Liver (tissue), 9 donors: ENCODE results near the gene TDRD9. TPM values are rescaled to one million over a fixed set of nuclear protein-coding genes. Genes with fewer than 3 reads are reported as not detected.

ENCODE experiments used
- DNase-seq: peaks from one replicate; pipeline ENCODE4 v3.0.0-alpha.2; 2017; ENCODE audit warnings: low spot score
- H3K27ac ChIP-seq, 2 donors: one replicate each; pipeline ENCODE4 v1.7.0; 2013; ENCODE audit warnings: inconsistent platforms in 2 of 2, low read length in 2 of 2, control low read depth in 1 of 2, low read depth in 1 of 2, mild to moderate bottlenecking in 1 of 2
- H3K27me3 ChIP-seq, 4 donors: one replicate each; pipeline versions ENCODE4 v1.6.1 to v1.7.0; 2013; ENCODE audit warnings: low read length in 3 of 4, inconsistent platforms in 1 of 4, mild to moderate bottlenecking in 1 of 4, moderate library complexity in 1 of 4; ENCODE audit not compliant: control insufficient read depth in 4 of 4, insufficient read depth in 4 of 4
- H3K36me3 ChIP-seq, 4 donors: one replicate each; pipeline versions ENCODE4 v1.6.1 to v1.7.0; 2013; ENCODE audit warnings: low read length in 3 of 4, mild to moderate bottlenecking in 3 of 4, low read depth in 1 of 4, moderate library complexity in 1 of 4; ENCODE audit not compliant: control insufficient read depth in 4 of 4, insufficient read depth in 3 of 4
- H3K4me1 ChIP-seq, 4 donors: one replicate each; pipeline versions ENCODE4 v1.6.1 to v1.7.0; 2013; ENCODE audit warnings: low read length in 3 of 4, mild to moderate bottlenecking in 3 of 4, moderate library complexity in 1 of 4; ENCODE audit not compliant: control insufficient read depth in 4 of 4, insufficient read depth in 4 of 4
- H3K4me3 ChIP-seq, 3 donors: one replicate each; pipeline versions ENCODE4 v1.6.1 to v1.7.0; 2013; ENCODE audit warnings: low read length in 3 of 3, control low read depth in 1 of 3, low read depth in 1 of 3, mild to moderate bottlenecking in 1 of 3
- H3K9ac ChIP-seq, 2 donors: one replicate each; pipeline ENCODE4 v1.7.0; 2013; ENCODE audit warnings: low read length in 2 of 2, mild to moderate bottlenecking in 2 of 2, moderate library complexity in 2 of 2, control low read depth in 1 of 2, low read depth in 1 of 2
- H3K9me3 ChIP-seq, 4 donors: one replicate each; pipeline versions ENCODE4 v1.6.1 to v1.7.0; 2013; ENCODE audit warnings: low read length in 3 of 4; ENCODE audit not compliant: control insufficient read depth in 4 of 4
- ATF3 ChIP-seq: IDR thresholded peaks from 2 replicates; pipeline ENCODE4 v1.6.1; 2016; ENCODE audit warnings: antibody characterized with exemption
- CTCF ChIP-seq: fragments of 150-350 bp; IDR thresholded peaks from 2 replicates; pipeline ENCODE4 v1.5.1; 2017; ENCODE audit warnings: improper control_type of control experiment, low read depth, low read length; ENCODE audit not compliant: missing input control
- EGR1 ChIP-seq, 2 donors: IDR thresholded peaks; 2 replicates each; pipeline ENCODE4 v1.6.1; 2016 to 2018; ENCODE audit warnings: antibody characterized with exemption in 2 of 2, low read depth in 2 of 2
- FOXA1 ChIP-seq: IDR thresholded peaks from 2 replicates; pipeline ENCODE4 v1.6.1; 2016; ENCODE audit warnings: antibody characterized with exemption
- FOXA2 ChIP-seq: IDR thresholded peaks from 2 replicates; pipeline ENCODE4 v1.6.1; 2016; ENCODE audit warnings: antibody characterized with exemption
- GABPA ChIP-seq, 2 donors: IDR thresholded peaks in 1 of 2; conservative IDR thresholded peaks in 1 of 2; 2 replicates each; pipeline ENCODE4 v1.6.1; 2016; ENCODE audit warnings: antibody characterized with exemption in 2 of 2, mild to moderate bottlenecking in 1 of 2, moderate library complexity in 1 of 2
- HNF4G ChIP-seq: IDR thresholded peaks from 2 replicates; pipeline ENCODE4 v1.6.1; 2016; ENCODE audit warnings: antibody characterized with exemption
- JUND ChIP-seq, 2 donors: IDR thresholded peaks; 2 replicates each; pipeline ENCODE4 v1.6.1; 2016; ENCODE audit warnings: antibody characterized with exemption in 2 of 2
- MAX ChIP-seq: IDR thresholded peaks from 2 replicates; pipeline ENCODE4 v1.6.1; 2016; ENCODE audit warnings: antibody characterized with exemption
- RAD21 ChIP-seq, 2 donors: IDR thresholded peaks; 2 replicates each; pipeline ENCODE4 v1.6.1; 2016; ENCODE audit warnings: antibody characterized with exemption in 2 of 2, mild to moderate bottlenecking in 2 of 2
- REST ChIP-seq: IDR thresholded peaks from 2 replicates; pipeline ENCODE4 v1.6.1; 2016; ENCODE audit warnings: antibody characterized with exemption, mild to moderate bottlenecking
- RXRA ChIP-seq, 2 donors: IDR thresholded peaks; 2 replicates each; pipeline ENCODE4 v1.6.1; 2017 to 2018; ENCODE audit warnings: antibody characterized with exemption in 2 of 2, mild to moderate bottlenecking in 1 of 2
- SP1 ChIP-seq: IDR thresholded peaks from 2 replicates; pipeline ENCODE4 v1.6.1; 2018; ENCODE audit warnings: antibody characterized with exemption, mild to moderate bottlenecking
- TAF1 ChIP-seq: conservative IDR thresholded peaks from 2 replicates; pipeline ENCODE4 v1.6.1; 2016; ENCODE audit warnings: antibody characterized with exemption, mild to moderate bottlenecking
- YY1 ChIP-seq: IDR thresholded peaks from 2 replicates; pipeline ENCODE4 v1.6.1; 2016; ENCODE audit warnings: antibody characterized with exemption, mild to moderate bottlenecking
- ZBTB33 ChIP-seq: IDR thresholded peaks from 2 replicates; pipeline ENCODE4 v1.6.1; 2016; ENCODE audit warnings: antibody characterized with exemption
- WGBS: extraction: QIAGEN DNeasy Blood & Tissue Kit; methylation state at CpG from one replicate; pipeline ENCODE4 v1.1.7; 2013; 5-methylcytosine and 5-hydroxymethylcytosine counted together
- polyA plus RNA-seq, 2 donors: library from polyadenylated mRNA; stranded (reverse) in 1 of 2; unstranded in 1 of 2; fragments of 200-250 nt in 1 of 2; fragments of >200 nt in 1 of 2; fragmentation: Nextera tagmentation in 1 of 2; extraction: Ambion mirVana in 1 of 2; gene quantifications; one replicate each; pipeline versions ENCODE4 v1.2.1 to v1.2.3, GENCODE V29; 2013 to 2015
- total RNA-seq, 2 donors: library from RNA; depleted of rRNA; stranded (reverse); fragments of >200 nt; gene quantifications; one replicate each; pipeline ENCODE4 v1.2.3, GENCODE V29; 2014
- donor health status: healthy.
- donor health status: healthy.
- donor health status: healthy.
- donor health status: healthy.
- donor health status: healthy.

Gene TDRD9
- total and polyA plus RNA-seq, 4 donors, result 0.12 to 1.0 (median 0.46) TPM

GRCh38 chr14:103884854-103885253 is 43.4 kb upstream of the TDRD9 start (continued):
- no peak for TF ChIP-seq CTCF

- WGBS, result 83% methylated on average over 14 of the region's 14 CpGs
- peaks cover 38 to 54% (median 47%) of the 10 kb centered on the region in 4 donors for H3K4me1 ChIP-seq
- H3K27me3 ChIP-seq, result no peaks in the 10 kb centered on the region
These were observed 42.7 kb upstream of the TDRD9 start for GRCh38 chr14:103885509-103885932.

More at GRCh38 chr14:103885509-103885932, 42.7 kb upstream of the TDRD9 start:
- Histone ChIP-seq H3K36me3 (no peaks in the 10 kb centered on the region), H3K9me3 (no peaks in the 10 kb centered on the region), H3K27ac (no peak overlapping the region), H3K9ac (no peak overlapping the region), H3K4me3 (no peak overlapping the region)
- TF ChIP-seq EGR1 (IDR thresholded peaks at IDR 0.05; ENCODE audit: low read depth in 2 of 2) (no peak), RXRA (IDR thresholded peaks at IDR 0.05) (no peak), RAD21 (IDR thresholded peaks at IDR 0.05) (no peak), FOXA1 (no peak), TAF1 (no peak), YY1 (no peak), JUND (IDR thresholded peaks at IDR 0.05) (no peak), SP1 (no peak), MAX (no peak), HNF4G (no peak), CTCF (no peak), FOXA2 (no peak), GABPA (IDR thresholded peaks at IDR 0.05 in 1 of 2, conservative IDR thresholded peaks at IDR 0.05 in 1 of 2) (no peak), ZBTB33 (no peak), REST (no peak), ATF3 (no peak)
- DNase-seq, result no peak
